SK-N-SH (cell line): ENCODE measurements around the gene HAPLN2.

ENCODE experiments used
- CTCF ChIP-seq: fragments of 200-600 bp; sonication (generic); IDR thresholded peaks from 2 replicates; pipeline ENCODE4 v1.6.1; 2017; ENCODE audit warnings: antibody characterized with exemption, mild to moderate bottlenecking, moderate library complexity
- POLR2AphosphoS5 ChIP-seq: IDR thresholded peaks from 2 replicates; pipeline ENCODE4 v1.6.1; 2012; ENCODE audit warnings: low read depth, low read length
- REST ChIP-seq: IDR thresholded peaks from 2 replicates; pipeline ENCODE4 v1.6.1; 2012; ENCODE audit warnings: mild to moderate bottlenecking, low read depth, low read length, moderate library complexity
- SIN3A ChIP-seq: IDR thresholded peaks from 2 replicates; pipeline ENCODE4 v1.6.1; 2012; ENCODE audit warnings: low read depth, mild to moderate bottlenecking, low read length, moderate library complexity, borderline replicate concordance
- TAF1 ChIP-seq: IDR thresholded peaks from 2 replicates; pipeline ENCODE4 v1.6.1; 2012; ENCODE audit warnings: low read depth, mild to moderate bottlenecking, low read length, moderate library complexity, borderline replicate concordance

GRCh38 chr1:156582388-156583017 lies 36.7 kb upstream of the HAPLN2 start:
- TF ChIP-seq CTCF, result no peak
- TF ChIP-seq POLR2AphosphoS5, result no peak
- TF ChIP-seq SIN3A, result no peak
- TF ChIP-seq TAF1, result no peak
- TF ChIP-seq REST, result no peak
